SW 1271 (cell line): ENCODE measurements around the gene ZFP82.

Experiments
- DNase-seq, 2 experiments: peaks; one replicate each; lab custom pipeline; 2025; lab: John Stamatoyannopoulos, UW

ZFP82 gene

GRCh38 chr19:36371886-36372285 lies 46.6 kb downstream of the ZFP82 start:
- no peak for DNase-seq

DNA sequence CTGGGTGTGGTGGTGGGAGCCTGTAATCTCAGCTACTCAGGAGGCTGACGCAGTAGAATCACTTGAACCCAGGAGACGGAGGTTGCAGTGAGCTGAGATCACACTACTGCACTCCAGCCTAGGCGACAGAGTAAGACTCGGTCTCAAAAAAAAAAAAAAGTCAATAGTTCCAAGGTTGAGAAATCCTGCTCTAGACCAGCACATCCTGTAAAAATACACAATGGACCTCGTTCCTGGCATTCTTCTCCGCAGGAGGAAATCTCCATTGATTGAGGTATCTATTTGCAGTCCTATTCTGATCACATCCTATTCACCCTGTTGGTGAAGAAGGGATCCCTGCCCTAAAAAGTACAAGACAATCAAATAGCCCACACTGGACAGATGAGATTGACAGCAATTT lies 54.6 kb downstream of the ZFP82 start:
- no peak for DNase-seq
